HUES48 (cell line): ENCODE measurements around the gene RPS15.

Experiments
- H3K27ac ChIP-seq: one replicate; pipeline ENCODE4 v1.7.0; 2013; ENCODE audit warnings: low read depth, low read length, inconsistent platforms
- H3K27me3 ChIP-seq: 2 replicates; pipeline ENCODE4 v1.6.1; 2013; ENCODE audit warnings: mild to moderate bottlenecking, low read length; ENCODE audit not compliant: control insufficient read depth, insufficient read depth
- H3K36me3 ChIP-seq: 2 replicates; pipeline ENCODE4 v1.6.1; 2013; ENCODE audit warnings: low read length; ENCODE audit not compliant: control insufficient read depth, insufficient read depth
- H3K4me1 ChIP-seq: 2 replicates; pipeline ENCODE4 v1.6.1; 2013; ENCODE audit warnings: mild to moderate bottlenecking, low read length; ENCODE audit not compliant: control insufficient read depth, insufficient read depth
- H3K4me3 ChIP-seq: 2 replicates; pipeline ENCODE4 v1.5.1; 2013; ENCODE audit warnings: mild to moderate bottlenecking, low read depth, low read length
- H3K9ac ChIP-seq: 2 replicates; pipeline ENCODE4 v1.6.1; 2013; ENCODE audit warnings: mild to moderate bottlenecking, low read depth, low read length, moderate library complexity
- H3K9me3 ChIP-seq: 2 replicates; pipeline ENCODE4 v1.6.1; 2013; ENCODE audit warnings: low read length; ENCODE audit not compliant: control insufficient read depth, insufficient read depth

Gene RPS15

DNA sequence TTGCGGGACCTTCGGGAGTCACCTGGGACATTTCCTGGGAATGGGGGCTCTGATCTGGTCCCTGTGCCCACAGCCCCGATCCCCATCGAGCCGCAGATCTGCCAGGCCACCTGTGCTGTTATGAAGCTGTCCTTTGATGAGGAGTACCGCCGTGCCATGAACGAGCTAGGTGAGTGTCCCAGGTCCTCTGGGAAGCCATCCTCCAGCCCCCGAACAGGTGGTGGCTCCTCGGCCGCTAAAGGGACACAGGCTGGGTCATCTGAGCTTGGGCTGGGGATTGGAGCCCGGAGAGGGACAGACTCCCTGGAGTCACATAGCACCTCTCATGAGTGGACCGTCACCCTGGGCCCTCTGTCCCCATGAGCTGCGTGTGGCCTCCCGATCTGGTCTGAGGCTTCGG is 19.7 kb downstream of the RPS15 start:
- Histone ChIP-seq H3K9ac (no peak overlapping the region), H3K27me3 (peaks cover 19% of the 10 kb centered on the region), H3K9me3 (no peaks in the 10 kb centered on the region), H3K36me3 (no peaks in the 10 kb centered on the region), H3K4me3 (no peak overlapping the region), H3K4me1 (no peaks in the 10 kb centered on the region), H3K27ac (no peak overlapping the region)

GRCh38 chr19:1459479-1459878 is 21.3 kb downstream of the RPS15 start:
- no peaks in the 10 kb centered on the region for H3K4me1 ChIP-seq
- no peaks in the 10 kb centered on the region for H3K36me3 ChIP-seq
- H3K27me3 ChIP-seq: peaks cover 18% of the 10 kb centered on the region
- H3K9me3 ChIP-seq: no peaks in the 10 kb centered on the region
- no peak overlapping the region for H3K4me3 ChIP-seq
- H3K27ac ChIP-seq: no peak overlapping the region
- no peak overlapping the region for H3K9ac ChIP-seq

DNA sequence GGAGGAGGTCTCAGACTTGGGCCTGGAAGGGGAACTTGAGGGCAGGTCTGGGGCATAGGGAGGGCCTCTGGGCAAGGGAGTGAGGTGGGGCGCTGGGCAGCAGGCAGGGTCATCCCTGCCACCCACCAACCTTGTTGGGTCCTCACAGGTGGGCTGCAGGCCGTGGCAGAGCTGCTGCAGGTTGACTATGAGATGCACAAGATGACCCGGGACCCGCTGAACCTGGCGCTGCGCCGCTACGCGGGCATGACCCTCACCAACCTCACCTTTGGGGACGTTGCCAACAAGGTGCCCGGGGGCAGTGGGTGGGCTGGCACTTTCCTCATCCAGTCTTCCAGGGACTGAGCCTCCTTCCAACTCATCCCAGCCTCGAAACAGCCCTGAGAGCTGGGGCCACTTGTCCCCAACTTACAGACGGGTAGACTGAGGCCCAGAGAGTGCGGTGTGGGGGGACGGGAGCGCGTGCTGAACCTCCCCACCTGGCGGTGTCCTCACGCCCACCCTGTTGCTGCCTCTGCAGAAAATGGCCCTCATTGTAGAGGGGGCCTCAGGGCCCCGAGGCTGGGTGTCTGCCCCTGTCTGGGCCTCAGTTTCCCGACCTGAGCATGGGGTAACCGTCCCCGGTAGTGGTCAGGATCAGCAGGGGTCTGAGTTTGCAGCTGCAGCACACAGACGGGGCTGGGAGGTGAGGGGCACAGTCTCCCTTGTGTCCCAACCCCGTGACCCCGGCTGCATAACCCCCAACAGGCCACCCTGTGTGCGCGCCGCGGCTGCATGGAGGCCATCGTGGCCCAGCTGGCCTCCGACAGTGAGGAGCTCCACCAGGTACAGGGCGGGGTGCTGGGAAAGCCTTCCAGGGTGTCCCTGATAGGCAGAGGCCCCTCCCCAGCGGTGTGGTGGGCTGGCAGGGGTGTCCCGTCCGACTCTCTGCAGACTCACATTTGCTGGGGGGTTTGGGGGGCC is 22.1 kb downstream of the RPS15 start:
- H3K36me3 ChIP-seq: no peaks in the 10 kb centered on the region
- H3K4me1 ChIP-seq: no peaks in the 10 kb centered on the region

DNA sequence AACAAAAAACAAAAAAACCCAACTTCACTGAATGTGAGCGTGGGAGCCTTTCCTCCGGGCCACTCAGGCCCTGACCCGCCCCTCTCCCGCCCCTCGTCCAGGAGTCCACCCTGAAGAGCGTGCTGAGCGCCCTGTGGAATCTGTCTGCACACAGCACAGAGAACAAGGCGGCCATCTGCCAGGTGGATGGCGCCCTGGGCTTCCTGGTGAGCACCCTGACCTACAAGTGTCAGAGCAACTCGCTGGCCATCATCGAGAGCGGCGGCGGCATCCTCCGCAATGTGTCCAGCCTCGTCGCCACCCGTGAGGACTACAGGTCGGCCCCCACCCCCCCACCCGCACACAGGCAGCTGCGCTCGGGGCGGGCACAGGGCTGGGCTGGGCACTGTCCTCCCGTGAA is 23.7 kb downstream of the RPS15 start:
- no peaks in the 10 kb centered on the region for H3K36me3 ChIP-seq
- H3K9ac ChIP-seq: no peak overlapping the region
- no peaks in the 10 kb centered on the region for H3K9me3 ChIP-seq
- peaks cover 35% of the 10 kb centered on the region for H3K27me3 ChIP-seq
- H3K27ac ChIP-seq: no peak overlapping the region
- no peaks in the 10 kb centered on the region for H3K4me1 ChIP-seq
- no peak overlapping the region for H3K4me3 ChIP-seq

More for the DNA sequence above, 22.1 kb downstream of the RPS15 start:
- no peaks in the 10 kb centered on the region for H3K9me3 ChIP-seq
- H3K4me3 ChIP-seq: no peak overlapping the region
- no peak overlapping the region for H3K27ac ChIP-seq
- H3K9ac ChIP-seq: no peak overlapping the region
- H3K27me3 ChIP-seq: peaks cover 26% of the 10 kb centered on the region

- Histone ChIP-seq H3K36me3 (no peaks in the 10 kb centered on the region), H3K27me3 (peaks cover 63% of the 10 kb centered on the region), H3K9me3 (no peaks in the 10 kb centered on the region), H3K4me3 (no peak overlapping the region), H3K9ac (no peak overlapping the region), H3K4me1 (no peaks in the 10 kb centered on the region), H3K27ac (no peak overlapping the region)
Observed at GRCh38 chr19:1465191-1466016, 27.2 kb downstream of the RPS15 start.

DNA sequence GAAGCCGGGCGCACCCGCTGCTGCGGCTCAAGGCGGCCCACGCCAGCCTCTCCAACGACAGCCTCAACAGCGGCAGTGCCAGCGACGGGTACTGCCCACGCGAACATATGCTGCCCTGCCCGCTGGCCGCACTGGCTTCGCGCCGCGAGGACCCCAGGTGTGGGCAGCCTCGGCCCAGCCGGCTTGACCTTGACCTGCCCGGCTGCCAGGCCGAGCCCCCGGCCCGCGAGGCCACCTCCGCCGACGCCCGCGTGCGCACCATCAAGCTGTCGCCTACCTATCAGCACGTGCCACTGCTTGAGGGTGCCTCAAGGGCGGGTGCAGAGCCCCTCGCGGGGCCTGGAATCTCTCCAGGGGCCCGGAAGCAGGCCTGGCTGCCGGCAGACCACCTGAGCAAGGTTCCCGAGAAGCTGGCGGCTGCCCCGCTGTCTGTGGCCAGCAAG is 27.8 kb downstream of the RPS15 start:
- Histone ChIP-seq H3K9ac (no peak overlapping the region), H3K27ac (no peak overlapping the region), H3K36me3 (no peaks in the 10 kb centered on the region), H3K4me1 (peaks cover 3% of the 10 kb centered on the region; the same call in 1 of the 2 replicates), H3K9me3 (no peaks in the 10 kb centered on the region), H3K4me3 (no peak overlapping the region), H3K27me3 (peaks cover 69% of the 10 kb centered on the region)

- Histone ChIP-seq H3K27me3 (peaks cover 75% of the 10 kb centered on the region), H3K9ac (no peak overlapping the region), H3K4me1 (peaks cover 8% of the 10 kb centered on the region), H3K27ac (no peak overlapping the region), H3K9me3 (no peaks in the 10 kb centered on the region), H3K4me3 (peak overlapping the region; percentile 37; the same call in 1 of the 2 replicates), H3K36me3 (no peaks in the 10 kb centered on the region)
Observed at GRCh38 chr19:1466461-1467214, 28.4 kb downstream of the RPS15 start.

GRCh38 chr19:1467215-1467489 is 29.0 kb downstream of the RPS15 start:
- no peaks in the 10 kb centered on the region for H3K9me3 ChIP-seq
- H3K27me3 ChIP-seq: peaks cover 80% of the 10 kb centered on the region
- H3K4me1 ChIP-seq: peaks cover 8% of the 10 kb centered on the region
- peak overlapping the region; percentile 37; the same call in 1 of the 2 replicates for H3K4me3 ChIP-seq
- H3K27ac ChIP-seq: no peak overlapping the region
- H3K36me3 ChIP-seq: no peaks in the 10 kb centered on the region
- no peak overlapping the region for H3K9ac ChIP-seq

DNA sequence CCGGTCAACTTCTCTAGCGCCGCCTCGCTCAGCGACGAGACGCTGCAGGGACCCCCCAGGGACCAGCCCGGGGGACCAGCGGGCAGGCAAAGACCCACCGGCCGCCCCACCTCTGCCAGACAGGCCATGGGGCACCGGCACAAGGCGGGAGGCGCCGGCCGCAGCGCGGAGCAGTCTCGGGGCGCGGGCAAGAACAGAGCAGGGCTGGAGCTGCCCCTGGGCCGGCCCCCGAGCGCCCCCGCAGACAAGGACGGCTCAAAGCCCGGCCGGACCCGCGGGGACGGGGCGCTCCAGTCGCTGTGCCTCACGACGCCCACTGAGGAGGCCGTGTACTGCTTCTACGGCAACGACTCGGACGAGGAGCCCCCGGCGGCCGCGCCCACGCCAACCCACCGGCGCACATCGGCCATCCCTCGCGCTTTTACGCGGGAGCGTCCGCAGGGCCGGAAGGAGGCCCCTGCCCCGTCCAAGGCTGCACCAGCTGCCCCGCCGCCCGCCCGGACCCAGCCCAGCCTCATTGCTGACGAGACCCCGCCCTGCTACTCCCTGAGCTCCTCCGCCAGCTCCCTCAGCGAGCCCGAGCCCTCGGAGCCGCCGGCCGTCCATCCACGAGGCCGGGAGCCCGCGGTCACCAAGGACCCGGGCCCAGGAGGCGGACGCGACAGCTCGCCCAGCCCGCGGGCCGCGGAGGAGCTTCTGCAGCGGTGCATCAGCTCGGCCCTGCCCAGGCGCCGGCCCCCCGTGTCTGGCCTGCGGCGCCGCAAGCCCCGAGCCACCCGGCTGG is 29.5 kb downstream of the RPS15 start:
- Histone ChIP-seq H3K9me3 (no peaks in the 10 kb centered on the region), H3K9ac (no peak overlapping the region), H3K27me3 (peaks cover 86% of the 10 kb centered on the region), H3K36me3 (no peaks in the 10 kb centered on the region), H3K4me1 (peaks cover 8% of the 10 kb centered on the region), H3K4me3 (peak overlapping the region; percentile 29; the same call in 1 of the 2 replicates), H3K27ac (no peak overlapping the region)

DNA sequence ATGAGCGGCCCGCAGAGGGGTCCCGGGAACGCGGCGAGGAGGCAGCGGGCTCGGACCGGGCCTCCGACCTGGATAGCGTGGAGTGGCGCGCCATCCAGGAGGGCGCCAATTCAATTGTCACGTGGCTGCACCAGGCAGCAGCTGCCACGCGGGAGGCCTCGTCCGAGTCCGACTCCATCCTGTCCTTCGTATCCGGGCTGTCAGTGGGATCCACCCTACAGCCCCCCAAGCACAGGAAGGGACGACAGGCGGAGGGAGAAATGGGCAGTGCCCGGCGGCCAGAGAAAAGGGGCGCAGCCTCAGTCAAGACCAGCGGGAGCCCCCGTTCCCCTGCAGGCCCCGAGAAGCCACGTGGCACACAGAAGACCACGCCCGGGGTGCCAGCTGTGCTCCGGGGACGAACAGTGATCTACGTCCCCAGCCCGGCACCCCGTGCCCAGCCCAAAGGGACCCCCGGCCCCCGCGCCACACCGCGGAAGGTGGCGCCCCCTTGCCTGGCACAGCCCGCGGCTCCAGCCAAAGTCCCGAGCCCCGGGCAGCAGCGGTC is 30.2 kb downstream of the RPS15 start:
- H3K4me1 ChIP-seq: peaks cover 8% of the 10 kb centered on the region
- no peaks in the 10 kb centered on the region for H3K36me3 ChIP-seq
- H3K27me3 ChIP-seq: peaks cover 91% of the 10 kb centered on the region
- no peaks in the 10 kb centered on the region for H3K9me3 ChIP-seq
- H3K4me3 ChIP-seq: no peak overlapping the region
- no peak overlapping the region for H3K27ac ChIP-seq
- H3K9ac ChIP-seq: no peak overlapping the region
